HG02642 (cell line): ENCODE results near the gene USP1.

ENCODE experiments used
- ATAC-seq: cut with Tn5 transposase; IDR thresholded peaks from one replicate; pipeline ENCODE4 v1.9.1; 2021; ENCODE audit warnings: mild to moderate bottlenecking; ENCODE audit not compliant: unreplicated experiment, poor library complexity

Gene USP1

GRCh38 chr1:62436466-62437272, at the start of gene USP1:
Gene USP1, plus strand, starts transcription at chr1:62437049. Its CDS starts 2,819 bp downstream, at chr1:62439868.
- ATAC-seq = peak; percentile 80

- ATAC-seq = no peak
Observed at GRCh38 chr1:62389531-62389930, 47.3 kb upstream of the USP1 start.

GRCh38 chr1:62390071-62390470, 46.8 kb upstream of the USP1 start:
- no peak for ATAC-seq

- no peak for ATAC-seq
Observed at GRCh38 chr1:62391369-62391971, 45.4 kb upstream of the USP1 start.

- ATAC-seq = no peak
Observed at GRCh38 chr1:62392951-62393350, 43.9 kb upstream of the USP1 start.

- ATAC-seq = no peak
Observed at GRCh38 chr1:62394646-62395045, 42.2 kb upstream of the USP1 start.

GRCh38 chr1:62395291-62395690, 41.6 kb upstream of the USP1 start:
- no peak for ATAC-seq

GRCh38 chr1:62396871-62397270, 40.0 kb upstream of the USP1 start:
- no peak for ATAC-seq

GRCh38 chr1:62397301-62397700, 39.5 kb upstream of the USP1 start:
- no peak for ATAC-seq

- ATAC-seq = no peak
Observed at GRCh38 chr1:62398377-62398776, 38.5 kb upstream of the USP1 start.

GRCh38 chr1:62401034-62401760, 35.7 kb upstream of the USP1 start:
- ATAC-seq = no peak

- no peak for ATAC-seq
Observed at GRCh38 chr1:62405247-62405646, 31.6 kb upstream of the USP1 start.

- no peak for ATAC-seq
Observed at GRCh38 chr1:62406576-62406975, 30.3 kb upstream of the USP1 start.

- ATAC-seq = no peak
Observed at GRCh38 chr1:62407398-62408009, 29.3 kb upstream of the USP1 start.

- ATAC-seq = no peak
Observed at GRCh38 chr1:62415687-62416086, 21.2 kb upstream of the USP1 start.

- ATAC-seq = no peak
Observed at GRCh38 chr1:62417351-62417999, 19.4 kb upstream of the USP1 start.

- no peak for ATAC-seq
Observed at GRCh38 chr1:62420214-62420613, 16.6 kb upstream of the USP1 start.

GRCh38 chr1:62423580-62424242, 13.1 kb upstream of the USP1 start:
- no peak for ATAC-seq

GRCh38 chr1:62424411-62424810, 12.4 kb upstream of the USP1 start:
- ATAC-seq = no peak

GRCh38 chr1:62425041-62425440, 11.8 kb upstream of the USP1 start:
- no peak for ATAC-seq
